ENCODE results near the gene OTOF.

DNA sequence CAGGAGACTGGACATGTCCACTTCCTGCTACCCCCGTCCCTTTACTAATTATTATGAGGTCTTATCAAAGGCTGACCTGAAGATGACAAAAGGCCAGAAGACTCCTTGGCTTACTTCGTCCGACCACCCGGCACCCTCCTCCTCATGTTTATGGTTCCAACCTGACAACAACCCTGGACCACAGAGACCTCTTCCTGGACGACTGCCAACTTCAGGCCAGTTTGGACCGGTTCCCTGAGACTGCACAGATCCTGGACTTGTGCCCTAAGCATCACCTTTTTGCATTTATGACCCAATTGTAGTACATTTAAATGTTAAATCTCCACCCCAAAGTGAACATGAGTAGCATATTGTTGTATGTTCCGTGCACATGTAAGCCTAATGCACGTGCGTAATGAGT, 70.4 kb downstream of the OTOF start:
- TF ChIP-seq, protein P1, sequence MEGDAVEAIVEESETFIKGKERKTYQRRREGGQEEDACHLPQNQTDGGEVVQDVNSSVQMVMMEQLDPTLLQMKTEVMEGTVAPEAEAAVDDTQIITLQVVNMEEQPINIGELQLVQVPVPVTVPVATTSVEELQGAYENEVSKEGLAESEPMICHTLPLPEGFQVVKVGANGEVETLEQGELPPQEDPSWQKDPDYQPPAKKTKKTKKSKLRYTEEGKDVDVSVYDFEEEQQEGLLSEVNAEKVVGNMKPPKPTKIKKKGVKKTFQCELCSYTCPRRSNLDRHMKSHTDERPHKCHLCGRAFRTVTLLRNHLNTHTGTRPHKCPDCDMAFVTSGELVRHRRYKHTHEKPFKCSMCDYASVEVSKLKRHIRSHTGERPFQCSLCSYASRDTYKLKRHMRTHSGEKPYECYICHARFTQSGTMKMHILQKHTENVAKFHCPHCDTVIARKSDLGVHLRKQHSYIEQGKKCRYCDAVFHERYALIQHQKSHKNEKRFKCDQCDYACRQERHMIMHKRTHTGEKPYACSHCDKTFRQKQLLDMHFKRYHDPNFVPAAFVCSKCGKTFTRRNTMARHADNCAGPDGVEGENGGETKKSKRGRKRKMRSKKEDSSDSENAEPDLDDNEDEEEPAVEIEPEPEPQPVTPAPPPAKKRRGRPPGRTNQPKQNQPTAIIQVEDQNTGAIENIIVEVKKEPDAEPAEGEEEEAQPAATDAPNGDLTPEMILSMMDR (conservative IDR thresholded peaks at IDR 0.05 in 1 of 2, IDR thresholded peaks at IDR 0.05 in 1 of 2; ENCODE audit: low read depth in 1 of 2, low read length in 2 of 2): no peak
- no peak for TF ChIP-seq EZH2 (IDR thresholded peaks at IDR 0.05; ENCODE audit: low read length, missing control alignments)
